Adrenal gland (tissue), 12 donors: ENCODE data around the gene MAST2. TPM values are rescaled to one million over a fixed set of nuclear protein-coding genes. Genes with fewer than 3 reads are reported as not detected.

Experiments used
- DNase-seq, 7 donors: peaks; one replicate each; pipeline ENCODE4 v3.0.0-alpha.2; 2019 to 2020
- H3K27ac ChIP-seq, 5 donors: fragments of 200-600 bp; sonication (generic) in 4 of 5; 1 replicate in 3 of 5; 2 replicates in 2 of 5; pipeline versions ENCODE4 v1.5.1 to v1.8.0; 2016 to 2020; ENCODE audit warnings: mild to moderate bottlenecking in 1 of 5
- H3K27me3 ChIP-seq: fragments of 200-600 bp; 2 replicates; pipeline ENCODE4 v1.8.0; 2021
- H3K36me3 ChIP-seq, 2 donors: fragments of 200-600 bp; replicated peaks in 1 of 2; 1 replicate in 1 of 2; 2 replicates in 1 of 2; pipeline versions ENCODE4 v1.5.1 to v1.8.0; 2018 to 2022
- H3K4me1 ChIP-seq, 2 donors: fragments of 200-600 bp; replicated peaks in 1 of 2; 1 replicate in 1 of 2; 2 replicates in 1 of 2; pipeline versions ENCODE4 v1.5.1 to v1.8.0; 2018 to 2021
- H3K4me3 ChIP-seq, 4 donors: fragments of 200-600 bp; sonication (generic) in 3 of 4; one replicate each; pipeline ENCODE4 v1.5.1; 2016 to 2018
- H3K9me3 ChIP-seq, 3 donors: fragments of 200-600 bp; sonication (generic) in 1 of 3; replicated peaks in 1 of 3; 1 replicate in 2 of 3; 2 replicates in 1 of 3; pipeline versions ENCODE4 v1.5.1 to v1.8.0; 2016 to 2021
- POLR2A ChIP-seq, 2 donors: fragments of 450-650 bp; IDR thresholded peaks; one replicate each; pipeline ENCODE4 v1.6.1; 2017; ENCODE audit warnings: antibody characterized with exemption in 2 of 2, mild to moderate bottlenecking in 2 of 2, moderate library complexity in 1 of 2
- WGBS, 4 donors: extraction: QIAGEN DNeasy Blood & Tissue Kit in 2 of 4; methylation state at CpG; one replicate each; pipeline versions ENCODE4 v1.1.5 to v1.1.7; 2013 to 2017; 5-methylcytosine and 5-hydroxymethylcytosine counted together
- intact Hi-C, 2 donors: fragments of 100-400 bp; cut with DNase I; formaldehyde crosslinking; loops; one replicate each; pipeline versions ENCODE4 v1.14.1 to v1.15.0; 2022 to 2023
- polyA plus RNA-seq, 3 donors: library from polyadenylated mRNA; stranded (reverse); fragments of 200-250 nt in 2 of 3; fragments of 350-450 nt in 1 of 3; fragmentation: Illumina TruSeq in 1 of 3; extraction: RNeasy Lipid Tissue Mini Kit (QIAGEN cat#74804) in 1 of 3; gene quantifications; one replicate each; pipeline ENCODE4 v1.2.3, GENCODE V29; 2013 to 2014
- total RNA-seq, 9 donors: library from RNA; depleted of rRNA in 4 of 9; stranded (reverse); fragments of >200 nt in 4 of 9; fragments of 120-200 nt in 1 of 9; fragmentation: NEBNext Ultra II Directional in 1 of 9; extraction: Animal tissue kit (Norgen Biotek cat#: 25700) in 1 of 9; gene quantifications; one replicate each; pipeline versions ENCODE4 v1.1.0 to v1.2.4, GENCODE V29; 2013 to 2023
- TF ChIP-seq, protein P1 (sequence below), 6 experiments: fragments of 450-650 bp in 4 of 6; fragments of 200-600 bp in 2 of 6; sonication (generic) in 1 of 6; IDR thresholded peaks; 1 replicate in 5 of 6; 2 replicates in 1 of 6; pipeline versions ENCODE4 v1.5.1 to v1.8.0; 2016 to 2021; ENCODE audit warnings: antibody characterized with exemption in 6 of 6, mild to moderate bottlenecking in 2 of 6, moderate library complexity in 1 of 6
- donor health status: healthy with polysubstance abuse.
- donor health status: Bipolar disorder and iron deficiency.
- donor health status: DM: yes; HTN: yes; CAD: no.
- donor health status: DM: no; HTN: no; CAD: no.
- donor health status: DM: no; HTN: no; CAD: no.
- donor health status: DM: yes; HTN: yes; CAD: no.

The MAST2 gene
- total and polyA plus RNA-seq, 12 donors, result 18.1 to 38.5 (median 23.5) TPM

GRCh38 chr1:45765999-45766792 is 37.2 kb upstream of the MAST2 start:
- DNase-seq, result no peak
- no peaks in the 10 kb centered on the region for H3K9me3 ChIP-seq
- H3K36me3 ChIP-seq, result no peaks in the 10 kb centered on the region
- H3K27me3 ChIP-seq, result no peaks in the 10 kb centered on the region
- WGBS, 4 donors, result 82 to 85% (median 83%) methylated on average over 12 to 13 of the region's 13 CpGs
- no peaks in the 10 kb centered on the region for H3K4me1 ChIP-seq
- no peak overlapping the region for H3K27ac ChIP-seq
- intact Hi-C loops, result no loop called here
- H3K4me3 ChIP-seq, result no peak overlapping the region
- no peak for TF ChIP-seq POLR2A (IDR thresholded peaks at IDR 0.05)
- TF ChIP-seq, protein P1, sequence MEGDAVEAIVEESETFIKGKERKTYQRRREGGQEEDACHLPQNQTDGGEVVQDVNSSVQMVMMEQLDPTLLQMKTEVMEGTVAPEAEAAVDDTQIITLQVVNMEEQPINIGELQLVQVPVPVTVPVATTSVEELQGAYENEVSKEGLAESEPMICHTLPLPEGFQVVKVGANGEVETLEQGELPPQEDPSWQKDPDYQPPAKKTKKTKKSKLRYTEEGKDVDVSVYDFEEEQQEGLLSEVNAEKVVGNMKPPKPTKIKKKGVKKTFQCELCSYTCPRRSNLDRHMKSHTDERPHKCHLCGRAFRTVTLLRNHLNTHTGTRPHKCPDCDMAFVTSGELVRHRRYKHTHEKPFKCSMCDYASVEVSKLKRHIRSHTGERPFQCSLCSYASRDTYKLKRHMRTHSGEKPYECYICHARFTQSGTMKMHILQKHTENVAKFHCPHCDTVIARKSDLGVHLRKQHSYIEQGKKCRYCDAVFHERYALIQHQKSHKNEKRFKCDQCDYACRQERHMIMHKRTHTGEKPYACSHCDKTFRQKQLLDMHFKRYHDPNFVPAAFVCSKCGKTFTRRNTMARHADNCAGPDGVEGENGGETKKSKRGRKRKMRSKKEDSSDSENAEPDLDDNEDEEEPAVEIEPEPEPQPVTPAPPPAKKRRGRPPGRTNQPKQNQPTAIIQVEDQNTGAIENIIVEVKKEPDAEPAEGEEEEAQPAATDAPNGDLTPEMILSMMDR (IDR thresholded peaks at IDR 0.05), result no peak

GRCh38 chr1:45767035-45767434 is 36.4 kb upstream of the MAST2 start:
- TF ChIP-seq POLR2A (IDR thresholded peaks at IDR 0.05), result no peak
- TF ChIP-seq, protein P1 (IDR thresholded peaks at IDR 0.05), result no peak
- no peak overlapping the region for H3K4me3 ChIP-seq
- 69 to 77% (median 70%) methylated on average over 6 of the region's 6 CpGs for WGBS, 4 donors
- no peaks in the 10 kb centered on the region for H3K4me1 ChIP-seq
- intact Hi-C loops, result no loop called here
- DNase-seq, result no peak
- H3K27ac ChIP-seq, result no peak overlapping the region
- H3K36me3 ChIP-seq, result no peaks in the 10 kb centered on the region
- no peaks in the 10 kb centered on the region for H3K9me3 ChIP-seq
- no peaks in the 10 kb centered on the region for H3K27me3 ChIP-seq

- no peaks in the 10 kb centered on the region for H3K4me1 ChIP-seq
- no peak overlapping the region for H3K27ac ChIP-seq
- 52 to 65% (median 57%) methylated on average over 3 to 4 of the region's 4 CpGs for WGBS, 4 donors
- intact Hi-C loops, result no loop called here
- no peak for DNase-seq
- no peak for TF ChIP-seq POLR2A (IDR thresholded peaks at IDR 0.05)
- TF ChIP-seq, protein P1 (IDR thresholded peaks at IDR 0.05), result no peak
- no peak overlapping the region for H3K4me3 ChIP-seq
- H3K27me3 ChIP-seq, result no peaks in the 10 kb centered on the region
- H3K9me3 ChIP-seq, result no peaks in the 10 kb centered on the region
- no peaks in the 10 kb centered on the region for H3K36me3 ChIP-seq
Observed at GRCh38 chr1:45769261-45769932, 34.0 kb upstream of the MAST2 start.

DNA sequence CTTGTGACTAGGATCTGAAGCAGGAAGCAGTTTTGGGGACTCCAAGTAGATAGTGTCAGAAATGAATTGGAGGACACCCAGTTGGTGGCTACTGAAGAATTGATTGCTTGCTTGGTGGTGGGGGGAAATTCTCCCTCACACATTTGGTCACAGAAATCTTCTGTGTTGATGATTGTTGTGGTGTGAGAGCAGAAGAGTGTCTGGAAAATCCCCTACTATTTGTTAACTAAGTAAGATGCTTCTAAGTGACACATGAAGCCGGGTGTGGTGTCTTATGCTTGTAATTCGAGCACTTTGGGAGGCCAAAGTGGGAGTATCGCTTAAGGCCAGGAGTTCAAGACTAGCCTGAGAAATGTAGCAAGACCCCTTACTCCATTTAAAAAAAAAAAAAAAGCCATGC is 30.4 kb upstream of the MAST2 start:
- intact Hi-C loops, result no loop called here
- WGBS, 4 donors, result 81 to 92% (median 89%) methylated on average over 3 of the region's 3 CpGs
- H3K27ac ChIP-seq, result no peak overlapping the region

More for the DNA sequence above, 30.4 kb upstream of the MAST2 start:
- H3K4me1 ChIP-seq, result no peaks in the 10 kb centered on the region
- no peaks in the 10 kb centered on the region for H3K27me3 ChIP-seq
- H3K9me3 ChIP-seq, result no peaks in the 10 kb centered on the region
- no peak overlapping the region for H3K4me3 ChIP-seq
- H3K36me3 ChIP-seq, result no peaks in the 10 kb centered on the region
- TF ChIP-seq, protein P1 (IDR thresholded peaks at IDR 0.05), result no peak
- no peak for TF ChIP-seq POLR2A (IDR thresholded peaks at IDR 0.05)
- no peak for DNase-seq
